Caco-2 (cell line): Measurements from ENCODE around the gene ZNF341. TPM values are rescaled to one million over a fixed set of nuclear protein-coding genes. Genes with fewer than 3 reads are reported as not detected.

Experiments
- BruUV-seq: library from RNA; stranded (reverse); fragments of 400-500 nt; replicated peaks from 2 replicates; lab custom pipeline; 2021; lab: Mats Ljungman, UMichigan
- CTCF ChIA-PET: fragments of 300-600 bp; sonication (Branson Sonifier 250); formaldehyde crosslinking; loops from one replicate; lab custom pipeline; 2022; ENCODE audit warnings: antibody characterized with exemption; lab: Charles Lee
- POLR2A ChIA-PET: fragments of 300-600 bp; sonication (Branson Sonifier 250); formaldehyde crosslinking; loops from one replicate; lab custom pipeline; 2022; ENCODE audit warnings: antibody characterized with exemption; lab: Charles Lee
- DNase-seq, 2 experiments: peaks; one replicate each; pipeline versions ENCODE4 v3.0.0 to v3.0.0-alpha.2; 2020 to 2022
- H3K27me3 ChIP-seq: replicated peaks from 2 replicates; pipeline ENCODE4 v1.6.0; 2011; ENCODE audit warnings: low read length; ENCODE audit not compliant: control insufficient read depth, insufficient read depth
- H3K36me3 ChIP-seq: 2 replicates; pipeline ENCODE4 v1.5.1; 2011; ENCODE audit warnings: low read length; ENCODE audit not compliant: control insufficient read depth, insufficient read depth
- H3K4me1 ChIP-seq: fragments of 250-450 bp; sonication (Bioruptor Pico); 2 replicates; pipeline ENCODE4 v1.5.1; 2020; ENCODE audit warnings: mild to moderate bottlenecking
- H3K4me3 ChIP-seq: 2 replicates; pipeline ENCODE4 v1.5.1; 2011; ENCODE audit warnings: low read depth, mild to moderate bottlenecking, control low read depth, low read length
- H3K9me3 ChIP-seq: fragments of 250-450 bp; sonication (Bioruptor Pico); 2 replicates; pipeline ENCODE4 v1.5.1; 2020; ENCODE audit warnings: mild to moderate bottlenecking, moderate library complexity
- H3K27ac Mint-ChIP-seq: one replicate; pipeline ENCODE4 v1.8.0; 2022; ENCODE audit warnings: mixed read lengths; ENCODE audit not compliant: unreplicated experiment
- H3K27me3 Mint-ChIP-seq: one replicate; pipeline ENCODE4 v1.8.0; 2022; ENCODE audit warnings: mixed read lengths; ENCODE audit not compliant: insufficient read depth, unreplicated experiment
- H3K36me3 Mint-ChIP-seq: one replicate; pipeline ENCODE4 v1.8.0; 2022; ENCODE audit warnings: mild to moderate bottlenecking, mixed read lengths; ENCODE audit not compliant: insufficient read depth, unreplicated experiment
- H3K4me1 Mint-ChIP-seq: one replicate; pipeline ENCODE4 v1.8.0; 2022; ENCODE audit warnings: low read depth, mixed read lengths; ENCODE audit not compliant: unreplicated experiment
- H3K4me3 Mint-ChIP-seq: one replicate; pipeline ENCODE4 v1.8.0; 2022; ENCODE audit warnings: mild to moderate bottlenecking, moderate library complexity, mixed read lengths; ENCODE audit not compliant: unreplicated experiment
- H3K9me3 Mint-ChIP-seq: one replicate; pipeline ENCODE4 v1.8.0; 2022; ENCODE audit warnings: mixed read lengths; ENCODE audit not compliant: unreplicated experiment
- CTCF ChIP-seq, 2 experiments: fragments of 200-600 bp in 1 of 2; IDR thresholded peaks; 1 replicate in 1 of 2; 2 replicates in 1 of 2; pipeline versions ENCODE4 v1.5.1 to v1.8.0; 2011 to 2022; ENCODE audit warnings: antibody characterized with exemption in 1 of 2, control low read depth in 1 of 2, inconsistent platforms in 1 of 2, low read depth in 1 of 2, low read length in 1 of 2, mild to moderate bottlenecking in 1 of 2, moderate library complexity in 1 of 2; ENCODE audit not compliant: insufficient read depth in 1 of 2, severe bottlenecking in 1 of 2, unreplicated experiment in 1 of 2
- intact Hi-C: fragments of 100-400 bp; cut with micrococcal nuclease; formaldehyde crosslinking; loops from one replicate; pipeline ENCODE4 v1.10.0; 2022; ENCODE audit not compliant: unreplicated experiment
- total RNA-seq: library from RNA; stranded (reverse); gene quantifications from 2 replicates; pipeline ENCODE4 v1.2.3, GENCODE V29; 2022

Gene ZNF341
- total RNA-seq, 1 experiment from 2014 or later = 2.9 TPM

GRCh38 chr20:33828326-33828844, 96.6 kb downstream of the ZNF341 start:
- Mint-ChIP-seq H3K4me3 (no peak overlapping the region), H3K9me3 (no peaks in the 10 kb centered on the region), H3K27me3 (no peaks in the 10 kb centered on the region), H3K4me1 (peaks cover 60% of the 10 kb centered on the region), H3K36me3 (peaks cover 16% of the 10 kb centered on the region), H3K27ac (peak overlapping the region; percentile 74)
- no peaks in the 10 kb centered on the region for H3K9me3 ChIP-seq
- peaks cover 2% of the 10 kb centered on the region for H3K36me3 ChIP-seq
- H3K27me3 ChIP-seq = no peaks in the 10 kb centered on the region
- no peak for TF ChIP-seq CTCF (IDR thresholded peaks at IDR 0.05; ENCODE audit: insufficient read depth in 1 of 2, low read depth in 1 of 2, low read length in 1 of 2, severe bottlenecking in 1 of 2, unreplicated experiment in 1 of 2)
- no peak overlapping the region for H3K4me3 ChIP-seq
- CTCF ChIA-PET = interaction anchor here (1.9 kb wide), 1 partner anchor 8 kb away, joined by 7 read pairs; no protein-coding TSS in a partner anchor
- peaks cover 55% of the 10 kb centered on the region for H3K4me1 ChIP-seq
- no peak for DNase-seq
- POLR2A ChIA-PET = interaction anchor here (0.5 kb wide), 1 partner anchor 18 kb away, joined by 3 read pairs; no protein-coding TSS in a partner anchor
- intact Hi-C loops = no loop called here
- no TSS peak for BruUV-seq

DNA sequence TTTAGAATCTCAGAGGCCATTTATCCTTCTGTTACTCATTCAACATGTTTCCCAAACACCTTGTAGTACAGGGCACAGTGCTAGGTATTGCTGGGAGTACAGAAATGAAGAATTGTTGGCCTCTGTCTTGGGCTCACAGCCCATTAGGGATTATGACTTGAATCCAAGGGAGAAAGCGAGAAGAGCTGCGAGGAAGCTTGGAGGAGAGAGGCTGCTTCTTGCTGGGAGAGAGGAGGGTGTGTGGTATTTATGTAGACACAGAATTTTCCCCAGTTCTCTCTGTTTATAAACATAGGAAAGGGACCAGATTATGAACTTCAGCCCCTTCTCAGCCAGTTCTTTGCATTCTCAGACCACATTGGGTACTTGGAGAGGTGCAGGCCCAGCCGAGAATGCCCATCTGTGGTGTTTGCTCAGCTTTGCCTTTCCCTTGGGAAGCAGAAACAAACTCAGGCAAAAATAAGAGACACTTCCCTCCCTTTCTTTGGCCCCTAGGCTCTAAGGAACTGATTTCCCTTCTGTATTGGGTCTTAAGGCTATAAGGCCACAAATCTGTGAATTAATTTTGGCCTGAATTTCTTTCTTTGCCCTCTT, 97.3 kb downstream of the ZNF341 start:
- H3K4me1 Mint-ChIP-seq = peaks cover 65% of the 10 kb centered on the region
- no peak for DNase-seq
- no peaks in the 10 kb centered on the region for H3K9me3 Mint-ChIP-seq
- Histone ChIP-seq H3K4me1 (peaks cover 55% of the 10 kb centered on the region), H3K27me3 (no peaks in the 10 kb centered on the region), H3K36me3 (peaks cover 2% of the 10 kb centered on the region), H3K4me3 (no peak overlapping the region), H3K9me3 (no peaks in the 10 kb centered on the region)
- no TSS peak for BruUV-seq
- ChIA-PET CTCF (no interaction called here), POLR2A (no interaction called here)
- H3K27me3 Mint-ChIP-seq = no peaks in the 10 kb centered on the region
- H3K27ac Mint-ChIP-seq = peak overlapping the region; percentile 74
- H3K4me3 Mint-ChIP-seq = peak overlapping the region; percentile 8
- peaks cover 23% of the 10 kb centered on the region for H3K36me3 Mint-ChIP-seq
- intact Hi-C loops = no loop called here
- TF ChIP-seq CTCF (IDR thresholded peaks at IDR 0.05; ENCODE audit: insufficient read depth in 1 of 2, low read depth in 1 of 2, low read length in 1 of 2, severe bottlenecking in 1 of 2, unreplicated experiment in 1 of 2) = no peak

GRCh38 chr20:33829636-33830035, 97.8 kb downstream of the ZNF341 start:
- Mint-ChIP-seq H3K27ac (peak overlapping the region; percentile 1), H3K27me3 (no peaks in the 10 kb centered on the region), H3K36me3 (peaks cover 26% of the 10 kb centered on the region), H3K4me1 (peaks cover 60% of the 10 kb centered on the region), H3K9me3 (no peaks in the 10 kb centered on the region), H3K4me3 (no peak overlapping the region)
- intact Hi-C loops = no loop called here
- no peak for TF ChIP-seq CTCF (IDR thresholded peaks at IDR 0.05; ENCODE audit: insufficient read depth in 1 of 2, low read depth in 1 of 2, low read length in 1 of 2, severe bottlenecking in 1 of 2, unreplicated experiment in 1 of 2)
- ChIA-PET CTCF (no interaction called here), POLR2A (interaction anchor here (0.6 kb wide), 1 partner anchor 386 kb away, joined by 4 read pairs; the partner anchor contains the start of gene SNTA1)
- Histone ChIP-seq H3K27me3 (no peaks in the 10 kb centered on the region), H3K4me3 (no peak overlapping the region), H3K36me3 (peaks cover 2% of the 10 kb centered on the region), H3K9me3 (no peaks in the 10 kb centered on the region), H3K4me1 (peaks cover 49% of the 10 kb centered on the region)
- no peak for DNase-seq
- no TSS peak for BruUV-seq
